Measurements from ENCODE around the gene CMSS1.

The CMSS1 gene

GRCh38 chr3:100004931-100005330 lies 187.3 kb downstream of the CMSS1 start:
- no peak overlapping the region for H3K9ac ChIP-seq (ENCODE audit: low read length)
- H3K4me3 ChIP-seq (ENCODE audit: low read depth, low read length, poor library complexity, severe bottlenecking): no peak overlapping the region
- H3F3A ChIP-seq (ENCODE audit: insufficient read depth, low read length): no peaks in the 10 kb centered on the region
- no peak overlapping the region for H3K27ac ChIP-seq (ENCODE audit: low read depth, low read length, poor library complexity, severe bottlenecking)
- H3K9me2 ChIP-seq (ENCODE audit: low read depth, low read length): no peaks in the 10 kb centered on the region
- no peaks in the 10 kb centered on the region for H4K20me1 ChIP-seq (ENCODE audit: insufficient read depth, low read length)
- H3K4me1 ChIP-seq (ENCODE audit: insufficient read depth, low read length, severe bottlenecking): peaks cover 10% of the 10 kb centered on the region
- no peaks in the 10 kb centered on the region for H3K79me2 ChIP-seq (ENCODE audit: insufficient read depth, low read length)
- no peaks in the 10 kb centered on the region for H3K36me3 ChIP-seq (ENCODE audit: insufficient read depth, low read length)
- TF ChIP-seq EZH2 (IDR thresholded peaks at IDR 0.05; ENCODE audit: borderline replicate concordance, low read length) (no peak), CTCF (IDR thresholded peaks at IDR 0.05; ENCODE audit: low read length) (no peak)
- no peak overlapping the region for H3K4me2 ChIP-seq (ENCODE audit: low read length)
- no peak overlapping the region for H2AFZ ChIP-seq (ENCODE audit: low read length)
- H3K9me3 ChIP-seq (ENCODE audit: low read length): no peaks in the 10 kb centered on the region
- no peaks in the 10 kb centered on the region for H3K27me3 ChIP-seq (ENCODE audit: insufficient read depth, low read length)

GRCh38 chr3:100005665-100006393 lies 188.2 kb downstream of the CMSS1 start:
- H3K9me3 ChIP-seq (ENCODE audit: low read length): no peaks in the 10 kb centered on the region
- no peak overlapping the region for H3K4me3 ChIP-seq (ENCODE audit: low read depth, low read length, poor library complexity, severe bottlenecking)
- no peaks in the 10 kb centered on the region for H3K36me3 ChIP-seq (ENCODE audit: insufficient read depth, low read length)
- no peak overlapping the region for H3K9ac ChIP-seq (ENCODE audit: low read length)
- no peak overlapping the region for H3K27ac ChIP-seq (ENCODE audit: low read depth, low read length, poor library complexity, severe bottlenecking)
- peaks cover 15% of the 10 kb centered on the region for H3K4me1 ChIP-seq (ENCODE audit: insufficient read depth, low read length, severe bottlenecking)
- H3K9me2 ChIP-seq (ENCODE audit: low read depth, low read length): no peaks in the 10 kb centered on the region
- H3K79me2 ChIP-seq (ENCODE audit: insufficient read depth, low read length): no peaks in the 10 kb centered on the region
- no peaks in the 10 kb centered on the region for H4K20me1 ChIP-seq (ENCODE audit: insufficient read depth, low read length)
- TF ChIP-seq CTCF (IDR thresholded peaks at IDR 0.05; ENCODE audit: low read length): no peak
- no peak for TF ChIP-seq EZH2 (IDR thresholded peaks at IDR 0.05; ENCODE audit: borderline replicate concordance, low read length)
- H3K27me3 ChIP-seq (ENCODE audit: insufficient read depth, low read length): no peaks in the 10 kb centered on the region
- no peaks in the 10 kb centered on the region for H3F3A ChIP-seq (ENCODE audit: insufficient read depth, low read length)
- no peak overlapping the region for H2AFZ ChIP-seq (ENCODE audit: low read length)
- no peak overlapping the region for H3K4me2 ChIP-seq (ENCODE audit: low read length)

GRCh38 chr3:100006570-100007271 lies 189.1 kb downstream of the CMSS1 start:
- H3K36me3 ChIP-seq (ENCODE audit: insufficient read depth, low read length): no peaks in the 10 kb centered on the region
- no peak overlapping the region for H3K4me2 ChIP-seq (ENCODE audit: low read length)
- H3K4me1 ChIP-seq (ENCODE audit: insufficient read depth, low read length, severe bottlenecking): peaks cover 15% of the 10 kb centered on the region
- no peaks in the 10 kb centered on the region for H3K9me2 ChIP-seq (ENCODE audit: low read depth, low read length)
- TF ChIP-seq CTCF (IDR thresholded peaks at IDR 0.05; ENCODE audit: low read length): 0 out of 2 replicates have a peak, but pooled peaks have one; percentile 9
- no peak for TF ChIP-seq EZH2 (IDR thresholded peaks at IDR 0.05; ENCODE audit: borderline replicate concordance, low read length)
- no peak overlapping the region for H2AFZ ChIP-seq (ENCODE audit: low read length)
- H3F3A ChIP-seq (ENCODE audit: insufficient read depth, low read length): no peaks in the 10 kb centered on the region
- H4K20me1 ChIP-seq (ENCODE audit: insufficient read depth, low read length): no peaks in the 10 kb centered on the region
- H3K4me3 ChIP-seq (ENCODE audit: low read depth, low read length, poor library complexity, severe bottlenecking): no peak overlapping the region
- H3K27me3 ChIP-seq (ENCODE audit: insufficient read depth, low read length): no peaks in the 10 kb centered on the region
- H3K27ac ChIP-seq (ENCODE audit: low read depth, low read length, poor library complexity, severe bottlenecking): no peak overlapping the region
- no peak overlapping the region for H3K9ac ChIP-seq (ENCODE audit: low read length)
- H3K79me2 ChIP-seq (ENCODE audit: insufficient read depth, low read length): no peaks in the 10 kb centered on the region
- no peaks in the 10 kb centered on the region for H3K9me3 ChIP-seq (ENCODE audit: low read length)

All from OCI-LY1 (cell line).